NCI-H2227 (cell line): ENCODE data around the gene RALGAPB.

Experiments used
- DNase-seq: peaks from one replicate; lab custom pipeline; 2025; ENCODE audit not compliant: unreplicated experiment; lab: John Stamatoyannopoulos, UW

Gene RALGAPB

DNA sequence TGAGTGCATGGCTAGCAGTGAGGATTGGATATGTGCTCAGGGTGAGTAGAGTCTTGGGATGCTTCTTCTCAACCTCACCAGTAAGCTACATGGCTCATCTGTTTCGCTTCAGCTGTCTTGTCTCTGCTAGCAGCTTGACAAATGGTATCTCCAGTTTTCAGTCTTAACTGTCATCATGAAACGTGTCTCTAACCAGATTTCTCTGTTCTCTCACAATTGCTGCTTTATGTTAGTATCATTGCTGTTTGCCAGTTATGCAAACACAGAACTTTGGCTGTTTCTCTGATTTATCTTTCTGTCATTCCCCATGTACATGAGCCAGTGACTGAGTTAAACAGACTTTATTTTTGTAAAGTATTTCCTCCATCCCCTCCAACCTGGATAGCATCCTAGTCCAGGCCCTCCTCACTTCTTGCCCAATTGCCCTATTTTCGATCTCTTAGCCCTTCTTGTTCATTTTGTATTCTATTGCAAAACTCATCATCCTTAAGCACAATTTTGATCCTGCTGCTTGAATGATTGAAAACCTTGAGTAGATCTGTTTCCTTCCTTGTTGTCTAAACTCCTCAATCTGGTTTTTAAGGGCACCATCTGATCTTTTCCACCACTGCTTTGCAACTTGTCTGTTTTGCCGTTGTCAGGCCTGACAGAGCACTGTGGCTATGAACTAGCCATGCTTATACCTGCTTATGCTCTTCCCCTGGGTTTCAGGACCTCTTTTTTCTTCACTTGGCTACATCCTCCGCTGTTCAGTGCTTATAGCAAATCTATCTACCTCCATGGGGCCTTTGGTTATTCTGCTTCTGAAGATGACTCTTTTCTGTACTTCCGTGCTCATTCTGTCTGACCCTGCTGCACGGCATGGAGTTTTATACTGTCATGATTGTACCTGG lies 70.6 kb downstream of the RALGAPB start:
- no peak for DNase-seq

DNA sequence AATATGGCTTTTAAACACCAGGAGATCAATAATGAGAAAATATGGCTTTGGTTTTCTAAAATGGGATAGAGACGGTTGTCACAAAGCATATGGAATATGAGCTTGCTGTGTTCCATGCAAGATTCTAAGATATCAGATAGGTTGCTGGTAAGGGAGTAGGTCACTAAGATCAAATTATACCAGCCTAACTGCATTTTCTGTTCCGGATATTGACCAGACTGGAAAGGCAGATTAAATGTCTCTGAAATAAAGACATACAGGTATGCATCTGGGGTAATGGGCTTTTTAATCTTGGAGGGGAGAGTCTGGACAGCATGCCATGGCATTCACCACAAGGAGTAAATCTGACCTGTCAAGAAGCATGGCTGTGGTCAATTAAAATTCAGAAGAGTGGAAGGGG lies 73.1 kb downstream of the RALGAPB start:
- no peak for DNase-seq

- DNase-seq = no peak
Observed at GRCh38 chr20:38547288-38548085, 74.8 kb downstream of the RALGAPB start.

- DNase-seq = no peak
Observed at GRCh38 chr20:38548356-38549083, 75.9 kb downstream of the RALGAPB start.

DNA sequence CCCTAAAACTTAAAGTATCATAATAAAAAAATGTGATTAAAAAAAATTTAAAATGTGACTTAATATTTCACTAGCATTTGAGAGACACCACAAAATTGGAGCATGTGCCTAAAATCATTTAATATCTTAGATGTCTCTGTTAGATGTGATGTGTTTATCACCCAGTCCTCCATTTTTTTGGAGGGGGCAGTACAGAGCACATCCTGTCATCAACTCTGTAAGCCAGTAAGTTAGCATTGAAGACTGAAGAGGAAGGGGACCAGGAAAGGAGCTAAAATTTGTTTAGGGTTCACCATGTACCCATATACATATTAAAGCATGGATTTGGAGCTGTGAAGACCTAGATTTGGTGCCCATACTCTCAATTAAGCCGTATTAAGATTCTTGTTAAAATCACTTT lies 77.6 kb downstream of the RALGAPB start:
- no peak for DNase-seq

- DNase-seq = no peak
Observed at GRCh38 chr20:38551056-38551626, 78.5 kb downstream of the RALGAPB start.

GRCh38 chr20:38554986-38555385 lies 82.3 kb downstream of the RALGAPB start:
- no peak for DNase-seq

DNA sequence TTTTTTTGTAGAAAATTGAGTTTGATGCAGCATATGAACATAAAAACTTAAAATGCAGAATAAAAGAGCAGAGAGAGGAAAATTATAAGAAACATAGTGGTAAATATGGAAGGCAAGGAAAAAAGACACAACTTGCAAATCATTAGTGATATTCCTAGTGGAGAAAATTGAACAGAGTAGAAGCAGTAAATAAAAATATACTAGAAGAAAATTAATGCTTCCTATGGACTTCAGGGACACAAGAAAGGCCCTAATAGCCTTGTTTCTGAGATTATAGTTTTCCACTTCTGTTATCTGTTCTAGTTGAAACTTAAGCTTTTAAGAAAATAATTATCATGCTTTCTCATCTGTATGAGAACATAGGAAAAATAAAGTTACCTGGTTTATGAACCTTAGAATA lies 82.8 kb downstream of the RALGAPB start:
- no peak for DNase-seq

GRCh38 chr20:38557174-38557573 lies 84.5 kb downstream of the RALGAPB start:
- no peak for DNase-seq

GRCh38 chr20:38558596-38559360 lies 86.1 kb downstream of the RALGAPB start:
- no peak for DNase-seq

GRCh38 chr20:38559764-38560163 lies 87.1 kb downstream of the RALGAPB start:
- no peak for DNase-seq

- no peak for DNase-seq
Observed at GRCh38 chr20:38563802-38564431, 91.3 kb downstream of the RALGAPB start.

DNA sequence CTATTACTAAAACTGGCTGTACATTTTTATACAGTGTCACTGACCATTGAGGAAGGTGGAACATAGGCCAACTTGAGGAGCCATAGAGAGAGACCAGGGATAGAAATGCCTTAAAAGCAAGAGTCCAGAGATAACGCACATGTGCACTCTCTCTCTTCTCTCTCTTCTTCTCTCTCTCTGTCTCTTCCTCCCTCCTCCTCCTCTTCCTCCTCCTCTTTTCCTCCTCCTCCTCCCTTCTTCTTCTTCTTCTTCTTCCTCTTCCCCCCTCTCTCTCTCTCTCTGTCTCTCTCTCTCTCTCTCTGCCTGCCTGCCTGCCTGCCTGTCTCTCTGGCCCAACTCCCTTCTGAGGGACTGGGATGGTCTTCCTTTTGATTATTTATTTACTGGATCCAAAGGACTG lies 92.0 kb downstream of the RALGAPB start:
- DNase-seq = no peak

- no peak for DNase-seq
Observed at GRCh38 chr20:38566036-38566598, 93.5 kb downstream of the RALGAPB start.

- DNase-seq = no peak
Observed at GRCh38 chr20:38569747-38570525, 97.3 kb downstream of the RALGAPB start.

- DNase-seq = no peak
Observed at GRCh38 chr20:38573413-38573812, 100.8 kb downstream of the RALGAPB start.

- DNase-seq = peak; percentile 33
Observed at GRCh38 chr20:38579219-38579910, 106.7 kb downstream of the RALGAPB start.

DNA sequence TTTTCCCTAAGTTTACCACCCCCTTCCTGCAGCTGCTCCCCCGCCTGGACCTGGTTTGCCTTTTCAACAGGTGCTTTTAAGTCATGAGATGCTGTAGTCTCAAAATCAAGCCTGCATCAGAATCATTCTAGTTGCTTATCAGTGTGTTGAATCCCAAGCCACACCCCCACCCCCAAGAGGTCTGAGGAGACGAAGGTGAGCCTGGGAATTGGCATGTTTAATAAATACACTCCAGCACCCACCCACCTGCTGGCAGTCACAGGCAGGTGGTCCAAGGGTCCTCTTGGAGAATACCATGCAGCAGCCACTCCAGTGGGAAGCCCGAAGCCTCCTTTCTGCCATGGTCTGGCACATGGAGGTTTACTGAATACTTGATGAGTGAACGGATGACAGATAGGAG lies 107.3 kb downstream of the RALGAPB start:
- DNase-seq = no peak
